Endometrial microvascular endothelial cells (primary cell): Measurements from ENCODE around the gene NUCB1. TPM values are rescaled to one million over a fixed set of nuclear protein-coding genes. Genes with fewer than 3 reads are reported as not detected.

Experiments used
- in situ Hi-C: cut with HindIII; loops from 2 replicates; pipeline ENCODE4 v1.10.0; 2017; ENCODE audit warnings: low sequenced_read_pairs, low pct_unique_long_range_greater_than_20kb; ENCODE audit errors: inconsistent ontology term
- total RNA-seq: library from RNA; depleted of rRNA; stranded (reverse); fragments of >200 nt; gene quantifications from one replicate; pipeline ENCODE4 v1.2.3, GENCODE V29; 2015; ENCODE audit errors: inconsistent ontology term

Gene NUCB1
- total RNA-seq, 1 donor from 2014 or later, result 227 TPM

DNA sequence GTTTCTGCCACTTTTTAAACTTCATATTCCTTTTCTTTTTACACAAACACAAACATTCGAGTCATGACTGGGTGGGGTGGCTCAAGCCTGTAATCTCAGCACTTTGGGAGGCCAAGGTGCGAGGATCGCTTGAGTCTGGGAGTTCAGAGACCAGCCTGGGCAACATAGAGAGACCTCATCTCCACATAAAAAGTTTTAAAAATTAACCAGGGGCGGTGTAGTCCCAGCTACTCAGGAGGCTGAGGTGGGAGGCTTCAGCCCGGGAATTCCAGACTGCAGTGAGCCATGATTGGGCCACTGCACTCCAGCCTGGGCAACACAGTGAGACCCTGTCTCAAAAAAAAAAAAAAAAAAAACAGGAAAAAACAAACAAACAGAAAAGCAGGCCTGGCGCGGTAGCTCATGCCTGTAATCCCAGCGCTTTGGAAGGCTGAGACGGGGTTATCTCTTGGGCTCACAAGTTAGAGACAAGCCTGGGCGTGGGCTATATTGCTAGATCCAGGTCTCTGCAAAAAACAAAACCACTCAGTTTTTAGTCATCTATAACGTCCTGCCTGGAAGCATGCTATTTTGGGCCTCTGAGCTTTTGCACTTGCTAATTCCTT lies 54.0 kb downstream of the NUCB1 start:
- in situ Hi-C loops, result no loop called here

DNA sequence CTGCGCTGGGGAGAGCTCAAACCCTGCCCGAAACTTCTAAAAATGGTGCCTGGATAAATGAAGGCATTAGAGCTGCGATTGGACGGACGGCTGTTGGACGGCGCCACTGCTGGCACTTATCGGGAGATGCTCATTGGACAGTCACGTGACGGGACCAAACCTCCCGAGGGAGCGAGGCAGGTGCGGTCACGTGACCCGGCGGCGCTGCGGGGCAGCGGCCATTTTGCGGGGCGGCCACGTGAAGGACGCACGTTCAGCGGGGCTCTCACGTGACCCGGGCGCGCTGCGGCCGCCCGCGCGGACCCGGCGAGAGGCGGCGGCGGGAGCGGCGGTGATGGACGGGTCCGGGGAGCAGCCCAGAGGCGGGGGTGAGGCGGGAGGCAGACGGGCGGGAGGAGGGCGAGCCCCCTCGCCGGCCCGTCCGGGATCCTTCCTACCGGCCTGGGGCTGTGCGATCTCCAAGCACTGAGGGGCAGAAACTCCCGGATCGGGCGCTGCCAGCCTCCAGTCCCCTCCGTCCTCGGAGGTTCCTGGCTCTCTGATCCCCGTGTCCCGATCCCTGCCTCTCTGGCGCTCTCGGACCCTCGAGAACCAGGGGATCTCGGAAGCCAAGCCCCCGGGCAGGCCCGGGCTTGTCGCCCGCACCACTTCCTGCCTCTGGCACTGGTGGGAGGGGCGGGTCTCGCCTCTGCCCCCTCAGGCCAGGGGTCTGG lies 54.6 kb downstream of the NUCB1 start, which contains the start of gene BAX:
TSS of gene BAX (plus strand) at position 281 of the 713 bp plus-strand sequence. CDS start at position 335, 54 bp downstream.
- in situ Hi-C loops, result no loop called here

DNA sequence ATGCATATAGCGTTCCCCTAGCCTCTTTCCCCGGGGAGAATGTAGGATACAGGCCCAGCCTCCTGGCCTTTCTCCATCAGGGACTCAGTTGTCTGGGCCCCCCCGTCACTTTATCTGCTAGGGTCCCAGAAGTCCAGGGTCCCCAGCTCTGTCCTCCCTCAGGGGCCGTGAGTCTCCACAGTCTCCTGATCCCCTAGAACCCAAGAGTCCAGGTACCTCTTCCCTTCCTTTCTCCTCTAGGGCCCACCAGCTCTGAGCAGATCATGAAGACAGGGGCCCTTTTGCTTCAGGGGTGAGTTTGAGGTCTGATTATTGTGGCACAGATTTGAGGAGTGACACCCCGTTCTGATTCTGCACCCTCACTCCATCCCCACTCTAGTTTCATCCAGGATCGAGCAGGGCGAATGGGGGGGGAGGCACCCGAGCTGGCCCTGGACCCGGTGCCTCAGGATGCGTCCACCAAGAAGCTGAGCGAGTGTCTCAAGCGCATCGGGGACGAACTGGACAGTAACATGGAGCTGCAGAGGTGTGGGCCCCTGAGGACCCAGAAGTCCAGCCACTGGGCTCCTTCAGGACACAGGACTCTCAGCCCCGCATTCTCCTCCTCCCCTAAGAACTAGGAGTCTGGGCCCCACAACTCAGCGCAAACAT lies 55.3 kb downstream of the NUCB1 start:
- in situ Hi-C loops, result no loop called here

DNA sequence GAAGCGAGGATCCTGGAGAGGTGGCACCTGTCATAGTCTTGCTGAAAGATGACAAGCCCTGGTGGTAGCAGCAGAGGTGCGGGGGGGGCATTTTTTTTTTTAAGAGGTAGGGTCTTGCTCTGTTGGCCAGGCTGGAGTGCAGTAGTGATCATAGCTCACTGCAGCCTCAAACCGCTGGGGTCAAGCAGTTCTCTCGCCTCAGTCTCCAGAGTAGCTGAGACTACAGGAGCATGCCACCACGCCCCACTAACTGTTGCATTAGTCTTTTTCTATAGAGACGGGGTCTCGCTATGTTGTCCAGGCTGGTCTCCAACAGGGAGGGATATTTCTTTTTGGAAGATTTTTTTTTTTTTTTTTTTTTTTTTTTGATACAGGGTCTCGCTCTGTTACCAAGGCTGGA lies 57.9 kb downstream of the NUCB1 start:
- in situ Hi-C loops, result no loop called here

DNA sequence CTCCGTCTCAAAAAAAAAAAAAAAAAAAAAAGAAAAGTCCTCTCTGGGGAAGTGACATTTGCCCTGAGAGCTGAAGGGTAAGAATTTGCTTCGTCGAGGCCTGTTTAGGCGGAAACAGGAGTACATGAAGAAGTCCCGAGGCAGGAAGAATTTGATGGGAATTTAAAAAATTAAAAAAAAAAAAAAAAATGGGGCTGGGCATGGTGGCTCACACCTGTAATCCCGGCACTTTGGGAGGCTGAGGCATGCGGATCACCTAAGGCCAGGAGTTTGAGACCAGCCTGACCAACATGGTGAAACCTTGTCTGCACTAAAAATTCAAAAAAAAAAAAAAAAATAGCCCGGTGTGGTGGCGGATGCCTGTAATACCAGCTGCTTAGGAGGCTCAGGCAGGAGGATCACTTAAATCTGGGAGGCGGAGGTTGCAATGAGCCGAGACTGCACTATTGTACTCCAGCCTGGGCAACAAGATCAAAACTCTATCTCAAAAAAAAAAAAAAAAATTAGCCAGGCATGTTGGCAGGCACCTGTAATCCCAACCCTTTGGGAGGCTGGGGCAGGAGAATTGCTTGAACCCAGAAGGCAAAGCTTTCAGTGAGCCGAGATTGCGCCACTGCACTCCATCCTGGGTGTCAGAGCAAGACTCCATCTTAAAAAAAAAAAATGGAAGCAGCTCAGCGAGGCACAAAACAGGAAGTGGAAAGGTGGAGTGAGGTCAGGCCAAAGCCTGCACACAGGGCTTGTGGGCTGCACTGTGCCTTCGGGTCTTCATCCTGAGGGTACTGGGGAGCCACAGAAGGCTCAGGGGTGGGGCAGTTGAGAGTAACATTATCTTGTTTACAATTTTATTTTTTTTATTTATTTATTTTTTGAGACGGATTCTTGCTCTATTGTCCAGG lies 59.5 kb downstream of the NUCB1 start:
- in situ Hi-C loops, result no loop called here

DNA sequence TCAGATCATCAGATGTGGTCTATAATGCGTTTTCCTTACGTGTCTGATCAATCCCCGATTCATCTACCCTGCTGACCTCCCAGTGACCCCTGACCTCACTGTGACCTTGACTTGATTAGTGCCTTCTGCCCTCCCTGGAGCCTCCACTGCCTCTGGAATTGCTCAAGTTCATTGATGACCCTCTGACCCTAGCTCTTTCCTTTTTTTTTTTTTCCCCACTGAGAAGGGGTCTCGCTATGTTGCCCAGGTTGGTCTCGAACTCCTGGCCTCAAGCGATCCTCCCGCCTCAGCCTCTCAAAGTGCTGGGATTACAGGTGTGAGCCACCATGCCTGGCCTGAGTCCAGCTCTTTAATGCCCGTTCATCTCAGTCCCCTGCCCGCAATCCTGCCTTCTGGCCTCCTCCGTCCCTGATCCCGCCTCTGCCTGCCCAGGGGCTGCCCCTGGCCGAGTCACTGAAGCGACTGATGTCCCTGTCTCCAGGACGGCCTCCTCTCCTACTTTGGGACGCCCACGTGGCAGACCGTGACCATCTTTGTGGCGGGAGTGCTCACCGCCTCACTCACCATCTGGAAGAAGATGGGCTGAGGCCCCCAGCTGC lies 61.0 kb downstream of the NUCB1 start:
- in situ Hi-C loops, result no loop called here

DNA sequence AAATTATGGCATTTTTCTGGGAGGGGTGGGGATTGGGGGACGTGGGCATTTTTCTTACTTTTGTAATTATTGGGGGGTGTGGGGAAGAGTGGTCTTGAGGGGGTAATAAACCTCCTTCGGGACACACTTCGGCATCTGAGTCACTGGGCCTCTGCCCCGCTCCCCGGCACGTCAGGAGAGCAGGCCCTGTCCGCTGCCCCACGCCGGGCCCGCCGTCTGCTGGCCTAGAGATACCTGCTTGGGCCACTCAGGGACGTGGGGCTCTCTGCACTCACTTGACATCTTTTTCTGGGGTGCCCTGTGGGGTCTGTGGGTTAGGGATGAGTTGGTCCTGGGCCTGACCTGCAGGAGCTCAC lies 61.5 kb downstream of the NUCB1 start:
- in situ Hi-C loops, result no loop called here

DNA sequence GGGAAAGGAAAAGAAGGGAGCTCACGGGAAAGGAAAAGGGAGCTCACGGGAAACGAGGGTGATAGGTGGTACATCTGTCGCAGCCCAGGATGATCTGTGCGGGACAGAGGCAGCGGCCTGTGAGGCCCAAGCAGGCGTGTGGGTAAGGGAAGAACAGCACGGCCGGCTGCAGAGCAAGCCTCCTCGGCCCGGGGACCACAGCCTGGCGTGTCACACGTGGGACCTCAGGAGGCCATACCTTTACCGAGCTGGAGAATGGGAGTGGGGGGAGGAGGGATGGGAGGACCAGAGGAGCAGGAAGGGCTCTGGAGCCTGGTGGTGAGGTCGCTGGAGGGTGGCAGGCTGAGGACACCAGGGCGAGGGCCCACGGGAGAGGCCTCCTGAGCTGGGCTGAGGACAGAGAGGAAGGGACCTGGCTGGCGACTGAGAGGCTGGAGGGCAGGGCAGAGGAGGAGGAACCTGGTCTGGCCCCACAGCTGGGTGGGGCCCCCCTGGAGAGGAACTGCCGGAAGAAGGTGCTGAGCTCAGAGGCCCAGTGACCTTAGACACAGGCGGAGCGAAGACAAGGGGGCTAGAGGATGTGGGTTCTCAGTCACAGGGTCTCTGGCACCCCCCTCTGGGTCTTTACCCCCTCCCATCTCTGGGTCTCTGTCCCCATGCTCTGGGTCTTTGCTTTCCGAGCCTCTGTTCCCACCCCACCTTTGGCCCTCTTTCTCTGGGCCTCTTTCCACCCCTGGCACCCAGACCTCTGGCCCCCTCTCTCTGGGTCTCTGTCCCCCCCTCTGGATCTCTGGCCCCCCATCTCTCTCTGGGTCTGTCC lies 62.1 kb downstream of the NUCB1 start:
- in situ Hi-C loops, result no loop called here

DNA sequence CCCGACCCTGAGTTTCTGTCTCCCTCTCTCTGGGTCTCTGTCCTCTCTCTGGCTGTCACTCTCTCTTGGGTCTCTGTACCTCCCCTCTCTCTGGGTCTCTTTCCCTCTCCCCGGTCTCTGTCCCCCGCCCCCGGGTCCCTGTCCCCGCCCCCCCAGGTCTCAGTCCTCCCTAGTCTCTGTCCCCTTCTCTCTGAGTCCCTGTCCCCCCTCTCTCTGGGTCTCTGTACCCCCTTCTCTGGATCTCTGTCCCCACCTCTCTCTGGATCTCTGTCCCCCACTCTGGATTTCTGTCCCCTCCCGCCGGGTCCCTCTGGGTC lies 62.7 kb downstream of the NUCB1 start:
- in situ Hi-C loops, result no loop called here

DNA sequence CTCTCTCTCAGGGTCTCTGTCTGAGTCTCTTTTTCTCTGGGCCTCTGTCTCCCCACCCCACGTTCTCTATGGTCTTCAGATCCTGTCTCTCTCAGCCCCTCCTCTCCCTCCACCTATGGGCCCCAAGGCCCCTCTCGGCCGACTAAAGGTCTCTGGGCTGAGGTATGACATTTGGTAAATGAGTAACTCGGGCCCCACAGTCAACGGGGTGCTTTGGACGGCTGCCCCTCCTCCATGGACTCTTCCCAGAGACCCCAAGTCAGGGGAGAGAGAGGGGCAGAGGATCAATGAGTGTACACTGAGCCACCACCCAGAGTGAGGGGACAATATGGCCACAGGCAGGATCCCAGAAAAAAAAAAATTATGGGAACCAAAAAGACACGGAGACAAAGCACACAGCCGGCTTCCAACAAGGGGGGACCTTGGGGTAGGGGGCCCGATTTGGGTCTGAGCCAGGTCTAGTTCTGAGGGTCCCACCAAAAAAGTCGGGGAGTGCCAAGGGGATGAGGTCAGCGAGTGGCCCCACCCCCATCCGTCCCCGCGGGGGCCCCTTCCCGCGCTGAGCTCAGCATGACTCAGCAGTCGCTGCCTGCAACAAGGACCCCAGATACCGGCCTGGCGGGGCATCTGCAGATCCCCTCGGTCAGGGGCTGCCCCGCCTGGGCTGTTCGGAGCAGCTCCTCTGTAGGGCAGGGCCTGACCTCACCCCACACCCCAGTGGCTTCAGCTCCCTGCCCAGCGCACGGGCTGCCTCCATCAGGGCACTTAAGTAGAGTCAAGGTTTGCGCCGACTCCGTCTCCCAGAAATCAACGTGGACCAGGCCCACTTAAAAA lies 63.5 kb downstream of the NUCB1 start:
- in situ Hi-C loops, result no loop called here

DNA sequence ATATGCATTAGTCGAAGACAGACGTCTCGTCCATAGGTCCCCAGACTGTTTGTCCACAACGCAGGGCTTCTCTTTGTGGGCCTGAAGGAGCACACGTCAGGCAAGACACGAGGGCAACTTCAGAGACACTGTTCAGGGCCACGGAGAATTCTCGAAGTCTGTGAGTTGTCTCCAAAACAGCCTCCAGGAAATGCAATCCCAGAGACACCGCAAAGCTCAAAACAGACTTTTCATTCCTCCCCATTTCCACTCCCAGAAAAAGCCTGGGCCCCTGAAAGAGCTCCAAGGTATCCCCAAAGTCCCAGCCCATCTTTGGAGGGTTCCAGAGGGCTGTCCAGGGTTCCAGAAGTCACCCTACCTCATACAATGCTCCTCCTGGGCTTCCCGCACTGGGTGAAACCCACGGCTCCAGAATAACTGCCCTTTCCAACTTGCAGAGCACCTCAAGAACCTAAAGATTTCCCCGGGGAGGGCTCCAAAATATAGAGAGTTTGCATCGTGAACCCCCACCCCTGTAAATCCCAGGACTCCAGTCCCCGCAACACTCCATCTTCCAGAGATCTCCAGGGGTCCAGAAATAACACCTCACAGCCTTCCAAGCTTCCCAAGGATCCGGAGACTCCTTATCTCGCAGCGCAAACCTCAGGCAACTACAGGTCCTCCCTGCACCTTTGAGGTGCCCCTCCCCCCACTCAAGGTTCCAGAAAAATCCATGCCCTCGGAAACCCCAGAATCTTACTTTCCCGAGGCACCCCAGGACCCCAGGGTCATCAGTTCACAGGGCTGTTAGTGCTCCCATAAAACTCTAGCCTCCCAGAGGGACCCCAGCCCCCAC lies 64.3 kb downstream of the NUCB1 start:
- in situ Hi-C loops, result no loop called here

DNA sequence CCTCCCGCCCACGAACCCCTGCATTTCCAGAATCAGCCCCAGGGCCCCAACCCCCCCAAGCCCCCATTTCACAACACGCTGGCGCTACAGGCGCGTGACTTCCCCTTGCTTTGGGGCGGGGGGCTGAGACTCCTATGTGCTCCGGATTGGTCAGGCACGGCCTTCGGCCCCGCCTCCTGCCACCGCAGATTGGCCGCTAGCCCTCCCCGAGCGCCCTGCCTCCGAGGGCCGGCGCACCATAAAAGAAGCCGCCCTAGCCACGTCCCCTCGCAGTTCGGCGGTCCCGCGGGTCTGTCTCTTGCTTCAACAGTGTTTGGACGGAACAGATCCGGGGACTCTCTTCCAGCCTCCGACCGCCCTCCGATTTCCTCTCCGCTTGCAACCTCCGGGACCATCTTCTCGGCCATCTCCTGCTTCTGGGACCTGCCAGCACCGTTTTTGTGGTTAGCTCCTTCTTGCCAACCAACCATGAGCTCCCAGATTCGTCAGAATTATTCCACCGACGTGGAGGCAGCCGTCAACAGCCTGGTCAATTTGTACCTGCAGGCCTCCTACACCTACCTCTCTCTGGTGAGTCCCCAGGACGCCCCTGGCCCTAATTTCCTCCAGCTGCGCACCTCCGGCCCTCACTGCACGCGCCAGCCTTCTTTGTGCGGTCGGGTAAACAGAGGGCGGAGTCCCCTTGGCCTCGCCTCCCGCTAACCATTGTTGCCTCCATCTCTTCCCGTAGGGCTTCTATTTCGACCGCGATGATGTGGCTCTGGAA lies 65.1 kb downstream of the NUCB1 start, which contains the start of gene FTL:
TSS of gene FTL (plus strand) at position 270 of the 766 bp plus-strand sequence. CDS start at position 469, 199 bp downstream.
- in situ Hi-C loops, result no loop called here

DNA sequence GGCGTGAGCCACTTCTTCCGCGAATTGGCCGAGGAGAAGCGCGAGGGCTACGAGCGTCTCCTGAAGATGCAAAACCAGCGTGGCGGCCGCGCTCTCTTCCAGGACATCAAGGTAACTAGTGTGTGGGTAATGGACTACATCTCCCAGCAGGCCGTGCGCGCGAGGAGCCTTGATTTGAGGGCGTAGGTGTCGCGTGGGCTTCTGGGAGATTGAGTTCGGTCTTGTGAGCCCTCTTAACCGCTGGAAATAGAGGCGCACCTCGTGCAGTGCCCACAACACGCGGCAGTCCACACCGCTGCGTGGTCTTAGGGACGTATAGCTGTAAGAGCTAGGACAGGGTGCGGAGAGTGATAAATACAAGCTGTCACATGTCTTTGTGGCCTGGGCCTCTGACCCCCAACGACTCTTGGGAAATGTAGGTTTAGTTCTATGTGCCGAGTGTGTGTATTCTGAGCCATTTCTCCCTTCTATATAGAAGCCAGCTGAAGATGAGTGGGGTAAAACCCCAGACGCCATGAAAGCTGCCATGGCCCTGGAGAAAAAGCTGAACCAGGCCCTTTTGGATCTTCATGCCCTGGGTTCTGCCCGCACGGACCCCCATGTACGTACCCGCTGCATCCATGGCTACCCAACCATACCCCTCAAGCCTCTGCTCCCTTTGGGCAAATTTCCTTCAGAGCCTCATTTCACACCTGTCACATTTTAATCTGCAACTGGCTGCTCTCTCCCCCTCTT lies 65.9 kb downstream of the NUCB1 start:
- in situ Hi-C loops, result no loop called here

DNA sequence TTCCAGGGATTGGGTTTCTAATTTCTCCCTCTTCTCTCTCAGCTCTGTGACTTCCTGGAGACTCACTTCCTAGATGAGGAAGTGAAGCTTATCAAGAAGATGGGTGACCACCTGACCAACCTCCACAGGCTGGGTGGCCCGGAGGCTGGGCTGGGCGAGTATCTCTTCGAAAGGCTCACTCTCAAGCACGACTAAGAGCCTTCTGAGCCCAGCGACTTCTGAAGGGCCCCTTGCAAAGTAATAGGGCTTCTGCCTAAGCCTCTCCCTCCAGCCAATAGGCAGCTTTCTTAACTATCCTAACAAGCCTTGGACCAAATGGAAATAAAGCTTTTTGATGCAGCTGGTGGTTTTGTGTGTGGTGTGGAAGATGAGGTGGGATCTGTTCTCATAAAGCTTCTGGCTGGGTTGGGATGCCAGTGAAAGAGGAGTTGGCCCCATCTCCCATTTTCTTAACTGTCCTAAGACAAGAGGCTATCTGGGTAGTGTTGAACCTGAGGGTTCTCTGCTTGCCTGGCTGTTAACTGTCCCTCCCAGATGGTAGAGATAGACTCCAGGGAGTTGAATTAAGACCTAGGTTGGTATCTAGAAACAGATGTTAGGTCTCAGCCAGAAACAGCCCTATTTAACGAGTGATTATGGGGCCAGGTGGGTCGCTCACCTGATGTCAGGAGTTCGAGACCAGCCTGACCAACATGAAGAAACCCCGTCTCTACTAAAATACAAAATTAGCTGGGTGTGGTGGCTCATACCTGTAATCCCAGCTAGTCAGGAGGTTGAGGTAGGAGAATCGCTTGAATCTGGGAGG lies 66.6 kb downstream of the NUCB1 start:
- in situ Hi-C loops, result no loop called here
